ENCODE results near the gene PTPRA.

Gene PTPRA

DNA sequence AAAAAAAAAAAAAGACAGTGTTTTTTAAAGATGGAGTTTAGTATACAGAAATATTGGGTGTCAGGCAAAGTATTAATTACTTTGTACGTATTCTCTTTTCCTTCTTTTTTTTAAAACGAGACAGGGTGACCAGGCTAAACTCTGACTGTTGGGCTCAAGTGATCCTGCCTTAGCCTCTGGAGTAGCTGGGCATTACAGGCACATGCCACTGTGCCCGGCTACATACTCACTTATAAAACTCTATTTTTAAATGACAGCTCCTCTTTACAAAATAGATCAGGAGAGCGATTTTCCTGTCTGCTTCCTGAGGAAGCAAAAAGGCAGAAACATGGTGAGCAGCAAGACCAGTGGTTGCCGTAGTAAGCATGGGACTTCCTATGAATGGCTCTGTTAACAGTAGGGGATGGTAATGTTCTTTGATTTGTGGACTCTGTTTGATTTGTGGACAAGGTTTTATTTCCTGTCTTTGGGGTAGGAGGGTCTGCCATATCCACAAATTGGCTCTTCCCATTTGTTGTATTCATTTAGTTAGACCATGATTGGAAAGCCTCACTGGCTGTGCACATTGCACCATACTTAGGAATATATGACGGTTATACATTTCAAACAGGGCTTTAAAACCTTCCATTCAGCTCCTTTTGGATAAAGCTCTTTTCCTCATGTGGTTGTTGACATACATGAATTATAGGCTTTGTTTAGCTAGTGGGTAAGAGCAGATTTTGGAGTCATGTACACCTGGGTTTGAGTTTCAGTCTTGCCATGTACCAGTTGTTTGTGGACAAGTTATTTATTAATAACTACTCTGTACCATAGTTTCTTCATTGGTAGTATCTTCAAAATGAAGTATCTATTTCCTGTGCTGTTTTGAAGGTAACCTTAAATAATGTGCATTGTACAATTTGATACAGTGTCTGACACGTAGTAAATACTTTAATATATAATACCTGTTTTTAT is 45.1 kb downstream of the PTPRA start:
- in situ Hi-C loops (cut with HindIII; ENCODE audit: low sequenced_read_pairs): no loop called here

DNA sequence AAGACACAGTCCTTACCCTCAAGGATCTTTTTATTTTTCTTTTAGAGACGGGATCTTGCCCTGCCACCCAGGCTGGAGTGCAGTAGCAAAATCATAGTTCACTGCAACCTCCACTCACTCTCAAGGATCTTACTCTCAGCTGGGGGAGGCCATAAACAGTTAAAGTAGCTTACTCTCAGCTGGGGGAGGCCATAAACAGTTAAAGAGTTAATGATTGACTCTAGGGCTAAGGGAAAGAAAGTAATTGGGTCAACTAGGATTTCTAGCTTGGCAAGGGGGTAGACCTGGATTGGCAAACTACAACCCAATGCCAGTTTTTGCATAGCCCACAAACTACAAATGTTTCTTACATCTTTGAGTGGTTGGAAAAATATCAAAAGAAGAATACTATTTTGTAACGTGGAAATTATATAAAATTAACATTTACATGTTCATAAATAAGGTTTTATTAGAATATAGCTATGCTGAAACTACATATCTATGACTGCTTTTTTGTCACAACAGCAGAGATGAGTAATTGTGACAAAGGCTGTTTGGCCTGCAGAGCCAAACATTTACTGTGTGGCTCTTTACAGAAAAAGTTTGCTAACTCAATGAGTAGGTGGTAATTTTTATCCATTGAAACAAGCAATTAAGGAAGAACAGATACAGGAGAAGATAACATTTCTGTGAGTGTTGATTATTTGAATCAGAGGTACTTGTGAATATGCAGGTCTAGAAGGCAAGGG is 46.4 kb downstream of the PTPRA start:
- in situ Hi-C loops (cut with HindIII; ENCODE audit: low sequenced_read_pairs): no loop called here

DNA sequence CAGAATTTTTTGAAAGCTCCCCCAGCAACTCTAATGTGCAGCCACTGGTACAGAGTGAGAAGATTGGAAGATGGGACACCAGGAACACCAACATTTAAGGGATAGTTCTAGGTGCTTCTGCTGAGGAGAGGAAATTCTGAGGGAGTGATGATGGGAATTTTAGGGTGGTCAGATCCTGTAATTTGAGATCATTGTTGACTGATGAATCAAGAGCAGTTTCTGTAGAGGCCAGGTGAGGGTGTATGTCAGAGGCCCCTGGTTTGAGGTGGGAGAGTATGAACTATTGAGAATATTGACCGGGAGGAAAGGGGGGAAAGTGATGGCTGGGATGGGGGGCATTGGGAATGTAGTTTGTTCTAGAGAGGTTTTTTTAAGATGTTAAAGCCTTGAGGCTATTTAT is 47.2 kb downstream of the PTPRA start:
- in situ Hi-C loops (cut with HindIII; ENCODE audit: low sequenced_read_pairs): no loop called here

DNA sequence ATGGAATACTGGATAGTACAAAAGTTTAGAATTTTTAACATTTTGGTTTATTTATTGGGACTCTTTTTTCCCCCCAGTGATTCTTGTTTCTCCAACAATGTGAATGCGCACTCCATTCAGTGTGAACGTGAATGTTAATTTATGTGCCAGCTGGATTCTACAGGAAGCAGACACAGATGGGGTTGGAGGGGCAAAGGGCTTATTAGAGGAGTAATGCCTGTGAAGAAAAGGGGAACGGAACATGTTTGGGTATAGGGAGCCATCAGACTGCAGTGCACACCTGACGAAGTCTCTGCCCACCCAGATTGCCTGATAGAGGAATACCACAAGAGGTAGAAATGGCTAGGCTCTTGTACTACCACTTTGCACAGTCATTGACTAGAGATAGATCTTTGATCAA is 48.2 kb downstream of the PTPRA start:
- in situ Hi-C loops (cut with HindIII; ENCODE audit: low sequenced_read_pairs): no loop called here

DNA sequence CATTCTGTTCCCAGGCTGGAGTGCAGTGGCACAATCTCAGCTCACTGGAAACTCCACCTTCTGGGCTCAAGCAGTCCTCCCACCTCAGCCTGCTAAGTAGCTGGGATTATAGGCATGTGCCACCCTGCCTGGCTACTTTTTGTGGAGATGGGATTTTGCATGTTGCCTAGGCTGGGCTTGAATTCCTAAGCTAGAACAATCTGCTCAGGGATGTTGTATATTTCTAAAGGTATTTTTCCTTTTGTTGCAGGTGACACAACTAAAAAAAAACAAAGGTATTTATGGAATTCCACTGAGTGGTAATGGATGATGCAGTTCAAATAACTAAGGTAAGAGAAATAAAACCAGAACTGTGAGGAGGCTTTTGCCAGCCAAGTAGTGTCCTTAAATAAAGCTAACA is 49.7 kb downstream of the PTPRA start:
- in situ Hi-C loops (cut with HindIII; ENCODE audit: low sequenced_read_pairs): no loop called here

DNA sequence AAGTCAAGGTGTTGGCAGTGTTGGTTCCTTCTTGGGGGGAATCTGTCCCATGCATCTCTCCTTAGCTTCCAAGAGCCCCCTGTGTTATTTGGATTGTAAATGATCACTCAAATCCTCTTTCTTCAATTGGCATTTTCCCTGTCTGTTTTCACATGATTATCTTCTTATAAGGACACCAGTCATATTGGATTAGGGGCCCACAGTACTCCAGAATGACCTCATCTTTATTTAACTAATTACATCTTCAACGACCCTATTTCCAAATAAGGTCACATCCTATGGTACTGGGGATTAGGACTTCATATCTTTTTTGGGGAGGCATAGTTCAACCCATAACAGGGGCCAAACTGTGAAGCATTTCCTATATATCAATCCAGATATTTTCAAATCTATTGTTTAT is 57.3 kb downstream of the PTPRA start:
- in situ Hi-C loops (cut with HindIII; ENCODE audit: low sequenced_read_pairs): no loop called here

DNA sequence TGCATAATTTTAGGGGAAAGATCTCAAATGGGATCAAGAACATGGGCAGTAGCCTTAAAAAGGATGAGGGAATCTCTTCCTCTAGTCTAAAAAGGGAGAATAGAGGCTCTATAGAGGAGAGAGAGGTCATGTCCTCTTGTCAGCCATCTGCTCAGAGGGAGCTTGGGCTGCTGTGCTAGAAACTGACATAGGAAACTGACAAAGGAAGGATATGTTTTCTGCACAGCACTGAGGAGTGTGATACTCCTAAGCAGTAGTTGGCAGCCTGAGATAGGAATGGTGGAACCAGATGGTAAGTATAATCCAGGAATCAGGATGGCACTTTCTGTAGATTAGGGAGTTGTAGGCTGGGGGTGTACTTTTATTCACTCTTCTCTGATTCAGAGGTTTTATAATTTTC is 59.2 kb downstream of the PTPRA start:
- in situ Hi-C loops (cut with HindIII; ENCODE audit: low sequenced_read_pairs): no loop called here

DNA sequence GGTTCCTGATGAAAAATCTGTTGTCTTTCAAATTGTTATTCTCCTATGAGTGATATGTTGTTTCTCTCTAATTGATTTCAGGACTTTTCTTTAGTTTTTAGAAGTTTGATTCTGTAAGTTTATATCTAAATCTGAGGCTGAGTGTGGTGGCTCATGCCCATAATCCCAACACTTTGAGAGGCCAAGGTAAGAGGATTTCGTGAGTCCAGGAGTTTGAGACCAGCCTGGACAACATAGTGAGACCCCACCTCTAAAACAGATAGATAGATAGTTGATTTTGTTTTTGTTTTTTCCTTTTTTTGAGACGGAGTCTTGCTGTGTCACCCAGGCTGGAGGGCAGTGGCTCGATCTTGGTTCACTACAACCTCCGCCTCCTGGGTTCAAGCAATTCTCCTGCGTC is 64.6 kb downstream of the PTPRA start:
- in situ Hi-C loops (cut with HindIII; ENCODE audit: low sequenced_read_pairs): no loop called here

DNA sequence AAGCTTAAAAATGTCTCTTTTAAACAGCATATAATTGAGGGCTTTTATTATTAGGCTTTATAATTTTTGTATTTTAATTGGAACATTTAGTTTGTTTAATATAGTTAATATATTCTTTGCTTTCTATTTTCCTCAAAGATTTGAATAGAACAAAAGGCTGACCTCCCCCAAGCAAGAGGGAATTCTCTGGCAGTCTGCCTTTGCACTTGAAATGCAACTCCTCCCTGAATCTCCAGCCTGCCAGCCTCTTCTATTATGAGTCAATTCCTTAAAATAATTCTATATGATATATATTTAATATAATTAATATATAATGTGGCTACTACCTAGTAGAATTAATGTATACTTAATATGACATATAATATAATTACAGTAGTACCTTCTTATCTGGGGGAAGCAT is 69.2 kb downstream of the PTPRA start:
- in situ Hi-C loops (cut with HindIII; ENCODE audit: low sequenced_read_pairs): no loop called here

DNA sequence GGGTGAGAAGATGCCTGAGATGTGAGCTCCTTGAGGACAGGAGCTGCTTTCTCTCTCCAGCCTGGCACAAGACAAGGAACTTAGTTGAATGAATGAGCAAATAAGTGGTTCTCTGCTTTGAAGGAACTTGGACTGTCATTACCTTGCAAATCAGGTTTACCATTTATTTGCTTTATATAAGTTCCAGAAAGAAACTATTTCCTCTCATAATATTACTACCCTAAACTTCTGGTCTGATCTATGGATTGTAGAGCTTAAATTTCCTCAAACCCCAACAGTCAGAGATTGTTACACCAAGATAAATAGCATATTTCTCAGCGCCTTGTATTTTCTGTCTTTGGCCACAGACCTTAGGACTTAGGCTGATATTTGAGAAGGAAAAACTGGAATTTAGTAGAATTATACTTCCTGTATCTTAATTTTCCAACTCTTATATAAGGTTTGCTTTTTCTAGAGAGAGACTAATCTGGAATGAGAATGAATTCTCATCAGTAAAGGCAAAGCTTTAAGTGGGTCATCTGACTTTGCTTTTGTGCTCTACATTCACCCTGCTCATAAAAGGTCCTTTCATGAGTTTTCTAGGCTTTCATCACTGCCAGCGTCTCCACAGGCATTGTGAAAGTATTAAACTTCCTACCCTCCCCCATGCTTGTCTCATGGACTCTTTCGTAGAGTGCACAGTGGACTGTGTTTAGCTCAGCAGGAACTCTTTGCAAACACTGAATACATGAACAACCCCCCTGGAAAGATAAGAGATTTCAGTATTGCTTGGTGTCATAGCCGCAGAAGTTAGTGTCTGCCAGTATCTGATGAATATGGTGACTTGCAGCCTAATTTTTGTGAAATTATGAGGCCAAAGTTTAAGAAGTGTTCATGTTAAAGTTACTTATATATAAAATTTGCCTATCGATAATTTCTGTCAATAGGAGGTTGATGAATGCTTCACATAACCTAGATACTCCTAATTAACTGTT is 74.0 kb downstream of the PTPRA start:
- in situ Hi-C loops (cut with HindIII; ENCODE audit: low sequenced_read_pairs): no loop called here

DNA sequence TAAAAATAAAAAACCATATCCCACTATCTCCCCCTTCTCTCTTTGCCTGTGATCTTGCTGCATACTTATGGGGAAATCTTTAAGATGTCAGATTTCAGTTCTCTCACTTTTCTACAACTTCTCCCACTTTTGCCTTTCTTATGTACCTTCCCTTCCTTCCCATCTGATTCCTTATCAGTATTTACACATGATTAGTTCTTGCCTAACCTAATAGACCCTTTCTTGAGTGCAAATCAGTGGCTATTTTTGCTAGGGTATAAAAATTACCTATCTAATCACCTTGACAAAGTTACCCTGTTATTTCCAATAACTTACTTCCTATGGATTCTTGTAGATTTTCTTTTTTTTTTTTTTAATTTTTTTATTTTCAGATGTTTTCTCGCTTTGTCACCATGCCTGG is 75.7 kb downstream of the PTPRA start:
- in situ Hi-C loops (cut with HindIII; ENCODE audit: low sequenced_read_pairs): no loop called here

DNA sequence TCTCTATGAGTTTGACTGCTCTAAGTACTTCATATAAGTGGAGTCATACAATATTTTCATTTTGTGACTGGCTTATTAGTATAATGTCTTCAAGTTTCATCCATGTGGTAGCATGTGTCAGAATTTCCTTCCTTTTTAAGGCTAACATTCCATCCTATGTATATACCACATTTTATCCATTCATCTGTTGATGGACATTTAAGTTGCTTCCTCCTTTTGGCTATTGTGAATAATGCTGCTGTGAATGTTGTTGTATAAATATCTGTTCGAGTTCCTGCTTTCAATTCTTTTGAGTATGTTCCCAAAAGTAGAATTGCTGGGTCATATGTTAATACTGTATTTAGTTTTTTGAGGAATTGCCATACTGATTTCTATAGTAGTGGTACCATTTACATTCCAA is 79.5 kb downstream of the PTPRA start:
- in situ Hi-C loops (cut with HindIII; ENCODE audit: low sequenced_read_pairs): no loop called here

DNA sequence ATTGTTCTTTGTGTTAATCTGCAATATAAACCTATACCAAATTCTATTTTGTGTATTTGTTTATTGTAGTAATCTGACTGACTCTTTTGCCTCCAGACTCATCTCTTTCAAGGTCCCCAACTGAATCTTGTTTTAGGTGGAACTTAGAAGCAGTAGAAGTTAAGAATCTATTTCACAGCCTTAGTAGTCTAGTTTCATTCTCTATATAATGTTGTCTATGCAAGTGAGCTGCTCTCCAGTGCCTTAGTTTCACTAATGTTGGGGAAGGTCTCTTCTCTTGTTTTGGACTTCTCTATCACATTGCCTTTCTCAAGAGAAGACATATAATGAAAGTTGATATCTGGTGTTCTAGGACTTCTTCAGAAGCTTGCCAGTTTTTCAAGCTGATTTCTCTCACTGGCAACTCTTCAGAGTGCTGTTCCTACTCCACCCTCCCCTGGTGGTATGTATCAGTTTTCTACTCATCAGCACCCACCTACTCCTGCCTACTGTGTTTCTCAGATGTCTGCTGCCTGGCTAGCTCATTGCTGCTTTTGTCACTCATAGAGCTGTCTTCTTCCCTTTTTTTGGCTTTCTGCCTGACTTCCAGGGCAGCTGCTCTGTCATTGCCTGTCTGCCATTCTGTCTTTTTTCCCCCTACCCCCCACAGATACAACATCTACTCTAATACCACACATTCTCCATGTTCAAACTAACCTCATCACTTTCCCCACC is 82.1 kb downstream of the PTPRA start:
- in situ Hi-C loops (cut with HindIII; ENCODE audit: low sequenced_read_pairs): no loop called here

DNA sequence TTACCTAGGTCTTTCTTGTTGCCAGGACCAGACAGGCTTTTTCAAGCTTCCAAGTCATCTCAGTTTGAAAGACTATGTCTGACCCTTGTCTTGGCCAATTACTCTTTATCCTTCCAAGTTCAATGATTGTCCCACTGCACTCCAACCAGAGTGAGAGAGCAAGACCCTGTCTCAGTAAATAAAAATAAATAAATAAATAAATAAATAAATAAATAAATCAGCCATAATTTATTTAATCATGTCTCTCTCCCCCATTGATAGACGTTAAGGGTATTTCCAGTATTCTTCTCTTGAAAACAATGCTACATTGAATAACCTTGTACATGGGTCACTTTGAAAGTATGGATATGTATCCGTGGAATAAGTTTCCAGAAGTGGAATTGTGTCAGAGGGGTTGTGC is 83.2 kb downstream of the PTPRA start:
- in situ Hi-C loops (cut with HindIII; ENCODE audit: low sequenced_read_pairs): no loop called here

DNA sequence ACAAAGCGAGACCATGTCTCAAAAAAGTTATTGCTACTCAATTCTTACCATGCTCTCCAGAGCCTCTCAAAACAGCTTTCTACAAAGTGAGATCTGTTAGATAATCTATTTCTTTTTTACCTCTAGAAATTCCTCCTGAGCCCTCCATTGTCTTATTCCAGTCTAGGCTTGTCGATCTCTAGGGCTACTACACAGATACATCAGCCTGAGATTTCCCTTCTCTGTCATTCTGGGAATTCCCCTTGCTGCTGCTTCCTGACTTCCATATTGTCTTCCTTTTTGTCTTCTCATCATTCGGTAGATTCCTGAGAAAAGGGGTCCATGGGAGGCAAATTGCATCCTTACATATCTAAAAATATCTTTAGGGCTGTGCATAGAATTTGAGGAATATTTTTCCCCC is 94.6 kb downstream of the PTPRA start:
- in situ Hi-C loops (cut with HindIII; ENCODE audit: low sequenced_read_pairs): no loop called here

DNA sequence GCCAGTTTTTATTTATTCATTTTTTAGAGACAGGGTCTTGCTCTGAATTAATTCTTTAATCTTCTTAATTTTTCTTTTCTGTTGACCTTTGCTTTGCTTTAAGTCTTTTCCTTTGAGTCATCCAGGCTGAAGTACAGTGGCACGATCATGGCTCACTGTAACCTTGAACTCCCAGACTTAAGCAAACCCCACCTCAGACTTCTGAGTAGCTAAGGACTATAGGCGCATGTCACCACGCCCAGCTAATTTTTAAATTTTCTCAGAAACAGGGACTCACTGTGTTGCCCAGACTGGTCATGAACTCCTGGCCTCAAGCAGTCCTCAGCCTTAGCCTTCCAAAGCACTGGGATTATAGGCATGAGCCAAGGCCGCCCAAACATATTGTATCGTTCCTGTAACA is 98.8 kb downstream of the PTPRA start:
- in situ Hi-C loops (cut with HindIII; ENCODE audit: low sequenced_read_pairs): no loop called here

DNA sequence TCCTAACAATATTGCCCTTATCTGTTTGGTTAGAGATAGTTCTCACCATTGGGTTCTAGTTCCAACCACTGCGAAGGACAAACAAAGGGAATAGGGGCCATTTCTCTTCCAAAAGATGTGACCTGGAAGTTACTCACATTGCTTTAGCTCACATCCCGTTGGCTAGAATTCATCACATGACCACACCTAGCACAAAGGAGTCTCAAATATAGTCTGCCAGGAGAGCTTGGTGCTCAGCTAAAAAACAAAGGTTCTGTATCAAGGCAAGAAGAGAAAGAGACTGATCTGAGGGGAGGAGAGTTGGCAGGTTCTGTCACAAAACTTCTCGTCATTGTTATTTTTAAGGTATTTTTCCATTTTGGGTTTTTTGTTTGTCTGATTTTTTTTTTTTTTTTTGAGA is 100.3 kb downstream of the PTPRA start:
- in situ Hi-C loops (cut with HindIII; ENCODE audit: low sequenced_read_pairs): no loop called here

DNA sequence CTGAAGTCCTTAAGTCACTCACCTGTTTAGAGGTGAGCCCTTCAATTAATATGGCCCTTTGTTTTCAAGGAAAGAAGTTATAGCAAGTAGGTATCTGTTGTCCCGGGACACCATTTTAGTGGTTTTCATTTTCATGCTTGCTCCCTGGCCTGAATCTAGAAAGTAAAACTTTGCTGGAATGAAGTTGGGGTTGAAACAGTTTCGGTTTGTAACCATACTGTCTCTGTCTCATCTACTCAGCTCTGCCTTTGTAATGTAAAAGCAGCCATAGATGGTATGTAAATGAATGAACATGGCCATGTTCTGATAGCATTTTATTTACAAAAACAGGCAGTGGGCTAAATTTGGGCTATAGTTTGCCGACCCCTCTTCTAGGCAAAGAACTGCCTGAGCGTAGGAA is 105.2 kb downstream of the PTPRA start:
- in situ Hi-C loops (cut with HindIII; ENCODE audit: low sequenced_read_pairs): no loop called here

DNA sequence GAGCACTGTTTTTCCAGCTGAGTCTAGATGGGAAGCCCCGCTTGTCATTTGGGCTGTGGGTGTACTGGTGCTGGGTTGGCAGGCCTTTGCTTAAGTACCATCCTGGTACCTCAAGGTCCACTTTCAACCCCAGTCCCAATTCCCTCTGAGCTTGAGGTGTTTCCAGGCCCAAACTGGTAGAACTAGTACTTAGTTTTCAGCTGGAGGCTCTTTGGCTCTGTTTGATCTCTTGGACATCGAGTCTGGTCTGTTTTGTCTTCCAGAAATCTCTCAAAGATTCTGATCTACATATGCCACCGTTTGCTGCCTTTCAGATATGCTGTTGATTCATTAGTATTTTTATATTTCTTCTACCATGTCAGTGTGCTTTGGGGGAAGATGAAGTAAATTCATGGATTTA is 108.4 kb downstream of the PTPRA start:
- in situ Hi-C loops (cut with HindIII; ENCODE audit: low sequenced_read_pairs): no loop called here

DNA sequence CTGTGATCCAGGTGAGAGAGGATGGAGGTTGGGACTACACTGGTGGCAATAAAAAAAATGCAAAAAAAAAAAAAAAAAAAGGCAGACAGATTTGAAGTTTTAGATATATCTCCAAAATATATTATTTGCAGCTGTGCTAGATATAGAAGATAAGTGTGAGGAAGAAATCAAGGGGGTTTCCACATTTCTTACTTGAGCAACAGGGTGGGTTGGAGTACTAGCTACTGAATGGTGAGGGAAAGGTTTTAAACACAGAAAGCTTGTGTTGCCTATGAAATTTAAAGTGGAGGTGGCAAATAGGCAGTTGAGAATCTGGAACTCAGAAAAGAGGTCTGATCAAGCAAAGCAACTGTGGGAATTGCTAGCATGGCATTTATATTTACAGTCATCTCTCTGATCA is 110.2 kb downstream of the PTPRA start:
- in situ Hi-C loops (cut with HindIII; ENCODE audit: low sequenced_read_pairs): no loop called here

Measured in DLD1 (cell line).